ENCODE results near the gene ARHGAP42. TPM values are rescaled to one million over a fixed set of nuclear protein-coding genes. Genes with fewer than 3 reads are reported as not detected.

ARHGAP42 gene
- total and polyA plus RNA-seq, 10 of the 15 experiments (the other 5 are each of a cell fraction or from before 2014, with no cell fraction given): 1.8 to 6.3 (median 3.2) TPM

- in situ Hi-C loops (cut with MboI) (no loop called here), intact Hi-C loops (cut with micrococcal nuclease; ENCODE audit: unreplicated experiment) (no loop called here)
- H3K27ac ChIP-seq (ENCODE audit: control insufficient read depth, insufficient read depth): no peak overlapping the region
- H3K27me3 ChIP-seq (replicated peaks in 1 of 2; ENCODE audit: control insufficient read depth in 2 of 2, insufficient read depth in 2 of 2, low read length in 1 of 2): no peaks in the 10 kb centered on the region
- ChIA-PET POLR2A (no interaction called here), RAD21 (ENCODE audit: unreplicated experiment) (interaction anchor here (1.6 kb wide), 1 partner anchor 166 kb away, joined by 4 read pairs; no protein-coding TSS in a partner anchor), CTCF (interaction anchor here (1.1 to 1.4 kb wide), 2 partner anchors 271 to 273 kb away, joined by 3 to 4 read pairs; no protein-coding TSS in a partner anchor), SMC1A (ENCODE audit: uncharacterized antibody, unreplicated experiment) (interaction anchor here (0.9 to 1.7 kb wide), 6 partner anchors 21 to 277 kb away, joined by 3 to 8 read pairs (median 3); no protein-coding TSS in a partner anchor)
- no peaks in the 10 kb centered on the region for H3K36me3 ChIP-seq (ENCODE audit: control insufficient read depth in 2 of 2, insufficient read depth in 2 of 2, low read length in 1 of 2)
- H3K4me1 ChIP-seq (ENCODE audit: control insufficient read depth, insufficient read depth, low read length): no peaks in the 10 kb centered on the region
- no peak overlapping the region for H3K4me2 ChIP-seq (ENCODE audit: control insufficient read depth, insufficient read depth)
- no peaks in the 10 kb centered on the region for H3K9me3 ChIP-seq (replicated peaks; ENCODE audit: control insufficient read depth, insufficient read depth, low read length)
- no peak overlapping the region for H2AFZ ChIP-seq (ENCODE audit: control insufficient read depth, low read depth, low read length)
- BruUV-seq (replicated peaks): no TSS peak
- ATAC-seq (no peak), FAIRE-seq (no peak), DNase-seq (ENCODE audit: low read depth, low spot score) (no peak)
- no peaks in the 10 kb centered on the region for H4K20me1 ChIP-seq (ENCODE audit: control insufficient read depth, insufficient read depth)
- no peak overlapping the region for H3K4me3 ChIP-seq
- 50% methylated on average over 4 of the region's 4 CpGs for WGBS (ENCODE audit: insufficient coverage, insufficient replicate concordance, low lambda C conversion rate, missing lambda C conversion rate)
- H3K9ac ChIP-seq (ENCODE audit: control insufficient read depth, insufficient read depth, low read length): no peak overlapping the region
- no peaks in the 10 kb centered on the region for H3K79me2 ChIP-seq (ENCODE audit: control insufficient read depth, insufficient read depth, low read length)
- TF ChIP-seq NBN (IDR thresholded peaks at IDR 0.05) (no peak), POLR2AphosphoS2 (IDR thresholded peaks at IDR 0.05; ENCODE audit: low read depth, low read length) (no peak), RBBP5 (conservative IDR thresholded peaks at IDR 0.05) (no peak), ZSCAN29 (IDR thresholded peaks at IDR 0.05) (no peak), RAD21 (IDR thresholded peaks at IDR 0.05; ENCODE audit: insufficient read depth, low read depth, low read length) (no peak), SIN3A (IDR thresholded peaks at IDR 0.05; ENCODE audit: low read depth, low read length) (no peak), E4F1 (IDR thresholded peaks at IDR 0.05; ENCODE audit: borderline replicate concordance, partially characterized antibody) (no peak), GABPA (IDR thresholded peaks at IDR 0.05; ENCODE audit: low read depth) (no peak), NRF1 (conservative IDR thresholded peaks at IDR 0.05; ENCODE audit: low read depth, low read length) (no peak), IKZF2 (IDR thresholded peaks at IDR 0.05) (no peak), NFIC (IDR thresholded peaks at IDR 0.05; ENCODE audit: low read depth, low read length) (no peak), KLF5 (IDR thresholded peaks at IDR 0.05; ENCODE audit: partially characterized antibody) (no peak), CHD4 (IDR thresholded peaks at IDR 0.05) (no peak), YBX1 (IDR thresholded peaks at IDR 0.05) (no peak), MYC (IDR thresholded peaks at IDR 0.05; ENCODE audit: insufficient read depth, insufficient read length, insufficient replicate concordance, low read length, severe bottlenecking) (no peak), PAX8 (IDR thresholded peaks at IDR 0.05) (no peak)
- TF ChIP-seq, protein P1, sequence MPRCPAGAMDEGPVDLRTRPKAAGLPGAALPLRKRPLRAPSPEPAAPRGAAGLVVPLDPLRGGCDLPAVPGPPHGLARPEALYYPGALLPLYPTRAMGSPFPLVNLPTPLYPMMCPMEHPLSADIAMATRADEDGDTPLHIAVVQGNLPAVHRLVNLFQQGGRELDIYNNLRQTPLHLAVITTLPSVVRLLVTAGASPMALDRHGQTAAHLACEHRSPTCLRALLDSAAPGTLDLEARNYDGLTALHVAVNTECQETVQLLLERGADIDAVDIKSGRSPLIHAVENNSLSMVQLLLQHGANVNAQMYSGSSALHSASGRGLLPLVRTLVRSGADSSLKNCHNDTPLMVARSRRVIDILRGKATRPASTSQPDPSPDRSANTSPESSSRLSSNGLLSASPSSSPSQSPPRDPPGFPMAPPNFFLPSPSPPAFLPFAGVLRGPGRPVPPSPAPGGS (IDR thresholded peaks at IDR 0.05; ENCODE audit: borderline replicate concordance, insufficient read depth, low read depth, low read length, poor library complexity, severe bottlenecking): no peak
- TF ChIP-seq, protein P2, sequence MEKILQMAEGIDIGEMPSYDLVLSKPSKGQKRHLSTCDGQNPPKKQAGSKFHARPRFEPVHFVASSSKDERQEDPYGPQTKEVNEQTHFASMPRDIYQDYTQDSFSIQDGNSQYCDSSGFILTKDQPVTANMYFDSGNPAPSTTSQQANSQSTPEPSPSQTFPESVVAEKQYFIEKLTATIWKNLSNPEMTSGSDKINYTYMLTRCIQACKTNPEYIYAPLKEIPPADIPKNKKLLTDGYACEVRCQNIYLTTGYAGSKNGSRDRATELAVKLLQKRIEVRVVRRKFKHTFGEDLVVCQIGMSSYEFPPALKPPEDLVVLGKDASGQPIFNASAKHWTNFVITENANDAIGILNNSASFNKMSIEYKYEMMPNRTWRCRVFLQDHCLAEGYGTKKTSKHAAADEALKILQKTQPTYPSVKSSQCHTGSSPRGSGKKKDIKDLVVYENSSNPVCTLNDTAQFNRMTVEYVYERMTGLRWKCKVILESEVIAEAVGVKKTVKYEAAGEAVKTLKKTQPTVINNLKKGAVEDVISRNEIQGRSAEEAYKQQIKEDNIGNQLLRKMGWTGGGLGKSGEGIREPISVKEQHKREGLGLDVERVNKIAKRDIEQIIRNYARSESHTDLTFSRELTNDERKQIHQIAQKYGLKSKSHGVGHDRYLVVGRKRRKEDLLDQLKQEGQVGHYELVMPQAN (conservative IDR thresholded peaks at IDR 0.05): no peak
Measured at GRCh38 chr11:100849009-100849900, 162.2 kb downstream of the ARHGAP42 start.

Measured in GM12878 (cell line).